SU-DHL-6 (cell line): ENCODE data around the gene TBL1X.

Experiments used
- H2AFZ ChIP-seq: fragments of 200-600 bp; sonication (generic); 2 replicates; pipeline ENCODE4 v1.6.1; 2014; ENCODE audit warnings: low read depth, mild to moderate bottlenecking, moderate library complexity, mixed read lengths, antibody characterized with exemption, low read length; ENCODE audit not compliant: severe bottlenecking
- H3F3A ChIP-seq: fragments of 200-600 bp; shearing (Covaris generic); 2 replicates; pipeline ENCODE4 v1.6.0; 2016; ENCODE audit warnings: antibody characterized with exemption, mild to moderate bottlenecking; ENCODE audit not compliant: insufficient read depth
- H3K27ac ChIP-seq: fragments of 200-600 bp; sonication (generic); 2 replicates; pipeline ENCODE4 v1.5.1; 2016; ENCODE audit warnings: low read depth, mild to moderate bottlenecking, low read length, moderate library complexity, mixed read lengths
- H3K27me3 ChIP-seq: fragments of 200-600 bp; sonication (generic), shearing (Covaris generic); 2 replicates; pipeline ENCODE4 v1.6.0; 2014; ENCODE audit warnings: mild to moderate bottlenecking, low read length
- H3K36me3 ChIP-seq: fragments of 200-600 bp; sonication (generic); 2 replicates; pipeline ENCODE4 v1.6.1; 2014; ENCODE audit warnings: mild to moderate bottlenecking, low read length, mixed read lengths
- H3K4me2 ChIP-seq: fragments of 300-600, 200-600 bp; shearing (Covaris generic), sonication (generic); 2 replicates; pipeline ENCODE4 v1.6.0; 2014; ENCODE audit warnings: low read length, low read depth, mild to moderate bottlenecking; ENCODE audit not compliant: poor library complexity, severe bottlenecking
- H3K4me3 ChIP-seq: fragments of 200-600 bp; sonication (generic); 2 replicates; pipeline ENCODE4 v1.5.1; 2014; ENCODE audit warnings: antibody characterized with exemption, low read length, mild to moderate bottlenecking, mixed read lengths; ENCODE audit not compliant: insufficient read depth, poor library complexity, severe bottlenecking
- H3K79me2 ChIP-seq: fragments of 200-600 bp; sonication (generic); 2 replicates; pipeline ENCODE4 v1.6.1; 2014; ENCODE audit warnings: mild to moderate bottlenecking, low read length, moderate library complexity; ENCODE audit not compliant: insufficient read depth
- H3K9ac ChIP-seq: fragments of 200-600 bp; sonication (generic); 2 replicates; pipeline ENCODE4 v1.7.0; 2014; ENCODE audit warnings: mild to moderate bottlenecking, low read length
- H3K9me2 ChIP-seq: fragments of 200-600 bp; sonication (generic); replicated peaks from 2 replicates; pipeline ENCODE4 v1.6.1; 2014; ENCODE audit warnings: low read length; ENCODE audit not compliant: insufficient read depth
- H3K9me3 ChIP-seq: fragments of 200-600 bp; sonication (generic); 2 replicates; pipeline ENCODE4 v1.6.1; 2014; ENCODE audit warnings: low read length, mixed read lengths; ENCODE audit not compliant: insufficient read depth
- H4K20me1 ChIP-seq: fragments of 200-600 bp; sonication (generic); 2 replicates; pipeline ENCODE4 v1.6.1; 2014; ENCODE audit warnings: low read depth, mild to moderate bottlenecking, antibody characterized with exemption, low read length, moderate library complexity, mixed read lengths
- EZH2phosphoT487 ChIP-seq: fragments of 200-600 bp; sonication (generic), shearing (Covaris generic); conservative IDR thresholded peaks from 2 replicates; pipeline ENCODE4 v1.6.1; 2018; ENCODE audit warnings: mild to moderate bottlenecking, antibody characterized with exemption, low read length, moderate library complexity, mixed read lengths
- TF ChIP-seq, protein P1 (sequence below): fragments of 200-600 bp; sonication (generic); IDR thresholded peaks from one replicate; pipeline ENCODE4 v1.5.1; 2017; ENCODE audit warnings: antibody characterized with exemption, mild to moderate bottlenecking, low read length, moderate library complexity; ENCODE audit not compliant: insufficient read depth, poor library complexity, severe bottlenecking

The TBL1X gene

GRCh38 chrX:9522378-9523155 is 57.7 kb downstream of the TBL1X start:
- Histone ChIP-seq H4K20me1 (no peaks in the 10 kb centered on the region), H3F3A (peaks cover 12% of the 10 kb centered on the region)
- TF ChIP-seq, protein P1, sequence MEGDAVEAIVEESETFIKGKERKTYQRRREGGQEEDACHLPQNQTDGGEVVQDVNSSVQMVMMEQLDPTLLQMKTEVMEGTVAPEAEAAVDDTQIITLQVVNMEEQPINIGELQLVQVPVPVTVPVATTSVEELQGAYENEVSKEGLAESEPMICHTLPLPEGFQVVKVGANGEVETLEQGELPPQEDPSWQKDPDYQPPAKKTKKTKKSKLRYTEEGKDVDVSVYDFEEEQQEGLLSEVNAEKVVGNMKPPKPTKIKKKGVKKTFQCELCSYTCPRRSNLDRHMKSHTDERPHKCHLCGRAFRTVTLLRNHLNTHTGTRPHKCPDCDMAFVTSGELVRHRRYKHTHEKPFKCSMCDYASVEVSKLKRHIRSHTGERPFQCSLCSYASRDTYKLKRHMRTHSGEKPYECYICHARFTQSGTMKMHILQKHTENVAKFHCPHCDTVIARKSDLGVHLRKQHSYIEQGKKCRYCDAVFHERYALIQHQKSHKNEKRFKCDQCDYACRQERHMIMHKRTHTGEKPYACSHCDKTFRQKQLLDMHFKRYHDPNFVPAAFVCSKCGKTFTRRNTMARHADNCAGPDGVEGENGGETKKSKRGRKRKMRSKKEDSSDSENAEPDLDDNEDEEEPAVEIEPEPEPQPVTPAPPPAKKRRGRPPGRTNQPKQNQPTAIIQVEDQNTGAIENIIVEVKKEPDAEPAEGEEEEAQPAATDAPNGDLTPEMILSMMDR, result no peak
- no peak for TF ChIP-seq EZH2phosphoT487

GRCh38 chrX:9525511-9526248 is 60.8 kb downstream of the TBL1X start:
- peak overlapping the region; percentile 45 for H3K4me3 ChIP-seq
- H3K9me2 ChIP-seq, result no peaks in the 10 kb centered on the region
- no peaks in the 10 kb centered on the region for H3K9me3 ChIP-seq
- peaks cover 21% of the 10 kb centered on the region for H3F3A ChIP-seq
- H2AFZ ChIP-seq, result no peak overlapping the region
- H3K27me3 ChIP-seq, result no peaks in the 10 kb centered on the region
- H4K20me1 ChIP-seq, result no peaks in the 10 kb centered on the region
- TF ChIP-seq, protein P1, result no peak
- no peak for TF ChIP-seq EZH2phosphoT487
- peak overlapping the region; percentile 47; the same call in 1 of the 2 replicates for H3K9ac ChIP-seq
- no peaks in the 10 kb centered on the region for H3K36me3 ChIP-seq
- H3K79me2 ChIP-seq, result peaks cover 40% of the 10 kb centered on the region
- H3K27ac ChIP-seq, result peak overlapping the region; percentile 87
- H3K4me2 ChIP-seq, result peak overlapping the region; percentile 79

More at GRCh38 chrX:9522378-9523155, 57.7 kb downstream of the TBL1X start:
- peaks cover 21% of the 10 kb centered on the region; the same call in 1 of the 2 replicates for H3K79me2 ChIP-seq
- no peak overlapping the region for H3K4me2 ChIP-seq
- H3K27me3 ChIP-seq, result no peaks in the 10 kb centered on the region
- H3K27ac ChIP-seq, result no peak overlapping the region
- H3K36me3 ChIP-seq, result no peaks in the 10 kb centered on the region
- H3K9me2 ChIP-seq, result no peaks in the 10 kb centered on the region
- H3K9ac ChIP-seq, result no peak overlapping the region
- H3K9me3 ChIP-seq, result no peaks in the 10 kb centered on the region
- no peak overlapping the region for H2AFZ ChIP-seq
- no peak overlapping the region for H3K4me3 ChIP-seq

DNA sequence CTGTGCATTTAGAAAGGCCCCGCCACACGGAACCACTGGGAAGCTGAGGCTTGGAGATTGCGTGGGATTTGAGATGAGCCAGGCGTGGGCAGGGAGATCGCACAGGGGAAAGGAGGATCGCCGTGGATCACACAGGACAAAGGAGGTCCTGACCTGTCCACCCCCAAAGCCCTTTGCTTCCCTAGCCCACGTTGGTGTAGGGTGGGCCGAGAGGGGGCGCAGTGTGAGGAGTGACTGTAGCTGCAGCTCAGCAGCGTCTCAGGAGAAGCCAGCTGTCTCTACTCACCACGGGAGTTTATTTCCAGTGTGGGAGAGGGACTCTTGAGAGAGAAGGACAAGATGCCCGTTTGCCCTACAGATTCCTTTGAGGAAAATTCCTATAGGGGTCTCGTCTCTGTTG is 62.1 kb downstream of the TBL1X start:
- no peak overlapping the region for H2AFZ ChIP-seq

More for the DNA sequence above, 62.1 kb downstream of the TBL1X start:
- no peaks in the 10 kb centered on the region for H4K20me1 ChIP-seq
- H3K27ac ChIP-seq, result peak overlapping the region; percentile 87
- H3F3A ChIP-seq, result peaks cover 27% of the 10 kb centered on the region
- H3K4me3 ChIP-seq, result peak overlapping the region; percentile 45
- peaks cover 51% of the 10 kb centered on the region for H3K79me2 ChIP-seq
- TF ChIP-seq, protein P1, result peak; percentile 28
- no peak for TF ChIP-seq EZH2phosphoT487
- H3K9ac ChIP-seq, result peak overlapping the region; percentile 47
- H3K27me3 ChIP-seq, result no peaks in the 10 kb centered on the region
- no peaks in the 10 kb centered on the region for H3K9me3 ChIP-seq
- no peaks in the 10 kb centered on the region for H3K36me3 ChIP-seq
- H3K4me2 ChIP-seq, result peak overlapping the region; percentile 79
- H3K9me2 ChIP-seq, result no peaks in the 10 kb centered on the region
